Lower lobe of right lung (tissue), 2 donors: Measurements from ENCODE around the gene FHAD1. TPM values are rescaled to one million over a fixed set of nuclear protein-coding genes. Genes with fewer than 3 reads are reported as not detected.

Experiments
- ATAC-seq, 2 donors: fragments of 200-7000 bp; cut with Tn5 transposase; one replicate each; pipeline ENCODE4 v1.9.1; 2020 to 2022; ENCODE audit warnings: mild to moderate bottlenecking in 2 of 2, moderate library complexity in 2 of 2
- DNase-seq: peaks from one replicate; pipeline ENCODE4 v3.0.0-alpha.2; 2020
- H3K27ac ChIP-seq: fragments of 200-600 bp; one replicate; pipeline ENCODE4 v1.8.0; 2022
- H3K27me3 ChIP-seq: fragments of 200-600 bp; one replicate; pipeline ENCODE4 v1.8.0; 2022; ENCODE audit warnings: low read depth
- H3K36me3 ChIP-seq: fragments of 200-600 bp; one replicate; pipeline ENCODE4 v1.8.0; 2022; ENCODE audit warnings: mild to moderate bottlenecking
- H3K4me1 ChIP-seq: fragments of 200-600 bp; one replicate; pipeline ENCODE4 v1.8.0; 2022
- H3K4me3 ChIP-seq: fragments of 200-600 bp; one replicate; pipeline ENCODE4 v1.8.0; 2022; ENCODE audit warnings: mild to moderate bottlenecking
- H3K9me3 ChIP-seq: fragments of 200-600 bp; one replicate; pipeline ENCODE4 v1.8.0; 2022
- intact Hi-C: fragments of 100-400 bp; cut with DNase I; formaldehyde crosslinking; loops from one replicate; pipeline ENCODE4 v1.11.0; 2022
- total RNA-seq: library from RNA; stranded (reverse); fragmentation: NEBNext Ultra II Directional; extraction: Animal tissue kit (Norgen Biotek cat#: 25700); gene quantifications from one replicate; pipeline ENCODE4 v1.2.1, GENCODE V29; 2021
- TF ChIP-seq, protein P1 (sequence below): fragments of 200-600 bp; IDR thresholded peaks from one replicate; pipeline ENCODE4 v1.8.0; 2022; ENCODE audit warnings: antibody characterized with exemption, mild to moderate bottlenecking
- donor health status: DM: no; HTN: yes; CAD: no; lungs with severe emphysema.

Gene FHAD1
- total RNA-seq, 1 donor from 2014 or later, result 14.3 TPM

DNA sequence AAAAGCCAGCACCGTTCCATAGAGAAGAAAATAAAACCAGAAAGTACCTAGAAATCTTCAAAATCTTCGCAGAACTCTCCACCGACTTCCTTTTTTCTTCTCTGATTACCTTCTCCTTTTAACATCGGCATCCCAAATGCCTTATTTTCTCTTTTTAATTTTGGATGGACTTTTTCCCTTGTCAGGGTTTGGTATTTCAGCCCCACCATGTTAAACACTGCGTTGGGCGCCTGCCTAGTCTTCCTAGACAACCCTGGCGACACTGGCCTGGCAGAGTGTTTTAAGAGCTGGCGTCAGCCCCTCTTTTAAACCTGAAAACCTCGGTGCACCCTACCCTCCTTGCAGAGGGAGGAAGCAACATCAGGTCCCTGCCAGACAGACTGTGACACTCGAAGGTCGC, 96.7 kb downstream of the FHAD1 start:
- Histone ChIP-seq H3K27me3 (no peaks in the 10 kb centered on the region), H3K4me3 (no peak overlapping the region), H3K36me3 (no peaks in the 10 kb centered on the region), H3K27ac (no peak overlapping the region), H3K4me1 (peaks cover 18% of the 10 kb centered on the region), H3K9me3 (no peaks in the 10 kb centered on the region)
- TF ChIP-seq, protein P1, sequence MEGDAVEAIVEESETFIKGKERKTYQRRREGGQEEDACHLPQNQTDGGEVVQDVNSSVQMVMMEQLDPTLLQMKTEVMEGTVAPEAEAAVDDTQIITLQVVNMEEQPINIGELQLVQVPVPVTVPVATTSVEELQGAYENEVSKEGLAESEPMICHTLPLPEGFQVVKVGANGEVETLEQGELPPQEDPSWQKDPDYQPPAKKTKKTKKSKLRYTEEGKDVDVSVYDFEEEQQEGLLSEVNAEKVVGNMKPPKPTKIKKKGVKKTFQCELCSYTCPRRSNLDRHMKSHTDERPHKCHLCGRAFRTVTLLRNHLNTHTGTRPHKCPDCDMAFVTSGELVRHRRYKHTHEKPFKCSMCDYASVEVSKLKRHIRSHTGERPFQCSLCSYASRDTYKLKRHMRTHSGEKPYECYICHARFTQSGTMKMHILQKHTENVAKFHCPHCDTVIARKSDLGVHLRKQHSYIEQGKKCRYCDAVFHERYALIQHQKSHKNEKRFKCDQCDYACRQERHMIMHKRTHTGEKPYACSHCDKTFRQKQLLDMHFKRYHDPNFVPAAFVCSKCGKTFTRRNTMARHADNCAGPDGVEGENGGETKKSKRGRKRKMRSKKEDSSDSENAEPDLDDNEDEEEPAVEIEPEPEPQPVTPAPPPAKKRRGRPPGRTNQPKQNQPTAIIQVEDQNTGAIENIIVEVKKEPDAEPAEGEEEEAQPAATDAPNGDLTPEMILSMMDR, result no peak
- intact Hi-C loops, result no loop called here
- ATAC-seq (no peak), DNase-seq (peak; percentile 48)

DNA sequence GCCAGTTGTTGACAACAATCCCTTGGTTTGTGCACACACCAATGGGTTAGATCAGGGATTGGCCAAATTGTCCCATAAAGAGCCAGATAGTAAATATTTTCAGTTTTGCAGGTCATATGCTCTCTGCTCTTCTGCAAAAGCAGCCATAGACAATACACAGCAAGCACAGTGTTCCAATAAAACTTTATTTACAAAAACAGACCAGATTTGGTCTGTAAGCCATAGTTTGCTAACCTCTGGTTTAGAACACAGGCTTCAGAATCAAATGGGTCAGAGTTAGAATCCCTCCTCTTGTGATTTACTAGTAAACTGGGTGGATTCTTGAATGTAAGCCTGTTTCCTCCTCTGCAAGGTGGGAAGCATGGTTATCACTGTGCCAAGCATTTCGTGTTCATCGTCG, 97.4 kb downstream of the FHAD1 start:
- intact Hi-C loops, result no loop called here
- H3K4me1 ChIP-seq, result peaks cover 18% of the 10 kb centered on the region
- H3K9me3 ChIP-seq, result no peaks in the 10 kb centered on the region
- H3K27me3 ChIP-seq, result no peaks in the 10 kb centered on the region
- ATAC-seq (no peak), DNase-seq (no peak)
- TF ChIP-seq, protein P1, result no peak
- no peak overlapping the region for H3K27ac ChIP-seq
- no peaks in the 10 kb centered on the region for H3K36me3 ChIP-seq
- H3K4me3 ChIP-seq, result no peak overlapping the region

DNA sequence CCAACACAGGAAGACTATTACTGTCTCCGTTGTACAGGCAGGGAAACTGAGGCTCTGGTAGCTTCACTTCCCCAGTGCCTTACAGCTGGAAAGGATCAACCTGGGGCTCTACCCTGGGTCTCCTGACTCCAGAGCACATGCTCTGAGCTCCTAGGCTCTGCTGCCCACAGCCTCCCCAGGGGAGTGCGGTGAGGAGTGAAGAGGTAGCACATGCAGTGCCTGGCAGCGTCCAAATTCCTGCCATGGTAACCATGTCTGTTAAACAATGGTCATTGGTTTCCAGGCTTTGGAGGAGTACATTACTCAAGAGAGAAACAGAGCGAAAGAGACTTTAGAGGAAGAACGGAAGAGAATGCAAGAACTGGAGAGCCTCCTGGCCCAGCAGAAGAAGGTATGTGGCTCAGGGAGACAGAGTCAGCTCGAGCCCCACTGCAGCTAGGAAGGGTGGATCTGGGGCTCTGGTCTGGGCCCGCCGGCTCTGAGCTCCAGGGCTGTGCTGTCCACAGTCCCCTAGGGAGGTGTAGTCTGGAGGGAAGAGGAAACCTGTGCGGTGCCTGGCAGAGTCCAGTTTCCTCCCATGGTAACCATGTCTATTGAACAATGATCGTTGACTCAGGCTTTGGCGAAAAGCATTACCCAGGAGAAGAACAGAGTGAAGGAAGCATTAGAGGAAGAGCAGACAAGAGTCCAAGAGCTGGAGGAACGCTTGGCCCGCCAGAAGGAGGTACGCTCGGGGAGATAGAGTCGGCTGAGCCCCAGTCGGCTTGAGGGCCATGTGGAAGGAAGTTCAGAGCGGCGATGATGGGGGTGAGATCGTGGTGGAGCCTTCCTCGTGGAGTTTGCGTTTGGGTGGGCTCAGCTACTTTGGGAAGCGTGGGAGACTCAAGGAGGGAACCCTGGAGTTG, 98.0 kb downstream of the FHAD1 start:
- peak; percentile 18 to 52 for ATAC-seq
- intact Hi-C loops, result no loop called here

DNA sequence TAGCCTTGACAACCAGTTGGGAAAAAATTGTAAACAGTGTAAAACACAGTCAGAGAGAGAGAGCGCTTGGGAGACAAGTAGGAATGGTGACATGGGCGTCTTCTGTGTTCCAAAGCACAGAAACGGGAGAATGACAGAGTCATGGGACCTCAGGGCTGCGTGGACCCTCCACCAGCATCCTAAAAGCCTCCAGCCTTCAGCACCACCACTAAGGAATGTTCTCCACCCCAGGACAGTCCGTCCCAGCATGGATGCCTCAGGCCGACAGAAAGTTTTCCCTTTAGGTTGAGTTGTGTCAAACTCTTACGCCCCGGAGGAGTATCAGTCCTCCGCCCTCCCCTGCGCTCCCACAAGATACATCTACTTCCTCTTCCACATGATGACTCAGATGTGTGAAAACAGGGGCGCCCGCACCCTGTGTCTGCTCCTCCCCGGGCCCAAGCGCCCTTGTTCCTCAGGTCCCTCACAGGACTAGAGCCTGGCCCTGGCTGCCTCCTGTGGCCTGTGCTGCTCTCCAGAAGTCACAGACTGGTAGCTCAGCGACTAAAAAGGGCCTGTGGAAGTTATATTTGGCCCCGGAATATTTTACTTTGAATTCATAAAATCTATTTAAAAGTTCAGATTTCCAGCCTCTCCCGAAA, 98.8 kb downstream of the FHAD1 start:
- Histone ChIP-seq H3K27me3 (no peaks in the 10 kb centered on the region), H3K36me3 (no peaks in the 10 kb centered on the region), H3K9me3 (no peaks in the 10 kb centered on the region), H3K4me1 (peaks cover 14% of the 10 kb centered on the region), H3K4me3 (no peak overlapping the region), H3K27ac (peak overlapping the region; percentile 49)
- TF ChIP-seq, protein P1, result no peak
- peak; percentile 89 to 91 for ATAC-seq
- DNase-seq, result peak; percentile 86
- intact Hi-C loops, result no loop called here

More for the DNA sequence above, 98.0 kb downstream of the FHAD1 start:
- Histone ChIP-seq H3K4me3 (no peak overlapping the region), H3K9me3 (no peaks in the 10 kb centered on the region), H3K4me1 (peaks cover 18% of the 10 kb centered on the region), H3K27me3 (no peaks in the 10 kb centered on the region), H3K36me3 (no peaks in the 10 kb centered on the region), H3K27ac (peak overlapping the region; percentile 49)
- TF ChIP-seq, protein P1, result no peak
- DNase-seq, result peak; percentile 59

DNA sequence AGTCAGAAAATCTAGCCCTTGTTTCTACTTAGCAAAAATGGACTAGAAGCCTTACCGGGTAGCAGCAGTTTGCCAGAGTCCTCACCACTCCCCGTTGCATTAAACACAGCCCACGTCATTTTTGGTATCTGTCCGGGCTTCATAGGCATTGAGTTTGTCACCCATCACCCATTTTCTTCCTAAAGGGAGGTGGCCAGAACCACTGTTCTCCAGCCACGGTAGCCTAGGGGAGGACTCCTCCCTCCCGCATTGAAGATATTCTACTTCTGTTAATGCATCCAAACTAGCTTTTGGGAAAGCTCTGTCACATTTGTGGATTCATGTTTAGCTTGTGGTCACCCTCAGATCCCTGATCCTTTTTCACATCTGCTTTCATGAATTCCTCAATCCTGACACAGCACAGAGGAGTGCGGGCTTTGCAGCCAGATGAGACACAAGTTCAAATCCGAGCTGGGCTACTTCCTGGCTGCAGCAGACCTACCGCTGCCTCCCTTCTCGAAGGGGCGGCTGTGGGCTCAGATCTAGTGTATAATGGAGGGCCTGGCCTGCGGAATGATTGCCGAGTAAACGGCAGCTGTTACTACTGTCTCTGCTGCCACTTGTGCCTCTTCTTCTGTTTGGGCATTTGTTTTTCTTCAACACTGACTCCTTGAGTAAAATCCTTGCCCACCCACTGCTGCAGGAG, 99.5 kb downstream of the FHAD1 start:
- ATAC-seq, result no peak
- intact Hi-C loops, result no loop called here
- no peak overlapping the region for H3K4me3 ChIP-seq
- DNase-seq, result no peak
- H3K27me3 ChIP-seq, result no peaks in the 10 kb centered on the region
- H3K4me1 ChIP-seq, result peaks cover 14% of the 10 kb centered on the region
- no peaks in the 10 kb centered on the region for H3K36me3 ChIP-seq
- H3K27ac ChIP-seq, result peak overlapping the region; percentile 49
- no peaks in the 10 kb centered on the region for H3K9me3 ChIP-seq
- TF ChIP-seq, protein P1, result no peak
